WI38 (cell line): ENCODE measurements around the gene CBFA2T3.

ENCODE experiments used
- H3K4me3 ChIP-seq: 2 replicates; pipeline ENCODE4 v1.5.1; 2011; ENCODE audit warnings: low read depth, mild to moderate bottlenecking, control low read depth, low read length
- CTCF ChIP-seq: IDR thresholded peaks from 2 replicates; pipeline ENCODE4 v1.5.1; 2012; ENCODE audit warnings: low read depth, mild to moderate bottlenecking, control low read depth, low read length

Gene CBFA2T3

GRCh38 chr16:88977018-88977811 is at the start of gene CBFA2T3:
CBFA2T3 (minus strand) TSS chr16:88977207; CDS start chr16:88976807, 400 bp downstream.
- H3K4me3 ChIP-seq = no peak within 1 kb of the TSS
- no peak for TF ChIP-seq CTCF

GRCh38 chr16:89026121-89026612 is 49.2 kb upstream of the CBFA2T3 start:
- no peak overlapping the region for H3K4me3 ChIP-seq
- TF ChIP-seq CTCF = no peak

- no peak for TF ChIP-seq CTCF
- no peak overlapping the region for H3K4me3 ChIP-seq
Measured at GRCh38 chr16:89025636-89026035, 48.6 kb upstream of the CBFA2T3 start.

GRCh38 chr16:89024546-89025060 is 47.6 kb upstream of the CBFA2T3 start:
- no peak overlapping the region for H3K4me3 ChIP-seq
- TF ChIP-seq CTCF = no peak

GRCh38 chr16:89023621-89024511 is 46.9 kb upstream of the CBFA2T3 start:
- no peak for TF ChIP-seq CTCF
- no peak overlapping the region for H3K4me3 ChIP-seq

- H3K4me3 ChIP-seq = no peak overlapping the region
- no peak for TF ChIP-seq CTCF
Measured at GRCh38 chr16:89023151-89023551, 46.1 kb upstream of the CBFA2T3 start.
